Measurements from ENCODE around the gene IQCE. TPM values are rescaled to one million over a fixed set of nuclear protein-coding genes. Genes with fewer than 3 reads are reported as not detected.

The IQCE gene
- total and polyA plus RNA-seq, 9 donors, result 4.4 to 19.2 (median 13.3) TPM

GRCh38 chr7:2659556-2660358 lies 101.0 kb downstream of the IQCE start:
- no peaks in the 10 kb centered on the region for H3K27me3 ChIP-seq
- peaks cover 12% of the 10 kb centered on the region for H3K4me1 ChIP-seq (ENCODE audit: insufficient read depth)
- DNase-seq, result peak in 1 of 5 donors; percentile 18
- intact Hi-C loops (cut with DNase I), result no loop called here
- H3K9me3 ChIP-seq, result no peaks in the 10 kb centered on the region
- no peaks in the 10 kb centered on the region for H3K36me3 ChIP-seq
- no peak overlapping the region for H3K27ac ChIP-seq
- TF ChIP-seq POLR2A (IDR thresholded peaks at IDR 0.05) (no peak), EP300 (IDR thresholded peaks at IDR 0.05) (no peak)
- TF ChIP-seq, protein P1, sequence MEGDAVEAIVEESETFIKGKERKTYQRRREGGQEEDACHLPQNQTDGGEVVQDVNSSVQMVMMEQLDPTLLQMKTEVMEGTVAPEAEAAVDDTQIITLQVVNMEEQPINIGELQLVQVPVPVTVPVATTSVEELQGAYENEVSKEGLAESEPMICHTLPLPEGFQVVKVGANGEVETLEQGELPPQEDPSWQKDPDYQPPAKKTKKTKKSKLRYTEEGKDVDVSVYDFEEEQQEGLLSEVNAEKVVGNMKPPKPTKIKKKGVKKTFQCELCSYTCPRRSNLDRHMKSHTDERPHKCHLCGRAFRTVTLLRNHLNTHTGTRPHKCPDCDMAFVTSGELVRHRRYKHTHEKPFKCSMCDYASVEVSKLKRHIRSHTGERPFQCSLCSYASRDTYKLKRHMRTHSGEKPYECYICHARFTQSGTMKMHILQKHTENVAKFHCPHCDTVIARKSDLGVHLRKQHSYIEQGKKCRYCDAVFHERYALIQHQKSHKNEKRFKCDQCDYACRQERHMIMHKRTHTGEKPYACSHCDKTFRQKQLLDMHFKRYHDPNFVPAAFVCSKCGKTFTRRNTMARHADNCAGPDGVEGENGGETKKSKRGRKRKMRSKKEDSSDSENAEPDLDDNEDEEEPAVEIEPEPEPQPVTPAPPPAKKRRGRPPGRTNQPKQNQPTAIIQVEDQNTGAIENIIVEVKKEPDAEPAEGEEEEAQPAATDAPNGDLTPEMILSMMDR (IDR thresholded peaks at IDR 0.05), result no peak
- WGBS, 3 donors, result 89 to 91% (median 90%) methylated on average over 36 of the region's 36 CpGs
- H3K4me3 ChIP-seq, result no peak overlapping the region

DNA sequence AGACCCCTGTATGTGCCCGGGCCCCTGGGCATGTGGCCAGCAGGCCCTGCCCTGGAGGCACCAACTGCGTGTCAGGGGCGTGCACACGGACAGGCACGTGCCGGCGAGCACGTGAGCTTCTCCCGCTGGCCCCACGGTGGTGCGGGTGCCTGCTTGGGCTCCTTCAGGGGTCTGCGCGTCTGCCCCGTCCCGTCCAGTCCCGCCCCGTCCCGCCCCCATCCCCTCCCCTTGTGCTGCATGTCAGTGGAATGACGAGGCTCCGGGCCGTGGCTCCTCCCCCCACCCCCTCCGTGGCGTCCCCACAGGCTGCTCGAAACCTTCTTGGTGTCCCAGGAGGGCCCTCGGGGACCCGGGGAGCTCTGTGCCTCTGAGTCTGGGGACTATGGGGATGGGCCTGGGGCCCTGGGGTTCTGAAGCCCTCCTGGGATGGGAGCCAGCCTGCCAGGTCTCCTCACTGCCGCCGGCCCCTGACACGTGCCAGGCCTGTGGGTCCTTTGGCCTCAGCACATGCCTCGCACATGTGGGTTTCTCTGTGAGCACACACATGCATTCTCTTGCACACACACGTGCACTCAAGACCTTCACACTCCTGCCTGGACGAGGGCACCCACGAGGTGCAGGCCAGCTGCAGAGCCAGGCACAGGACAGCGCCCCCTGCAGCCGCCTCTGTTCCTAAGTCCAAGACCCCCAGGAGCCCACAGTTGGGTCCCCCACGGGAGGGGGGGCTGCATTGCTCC lies 101.7 kb downstream of the IQCE start:
- H3K9me3 ChIP-seq, result no peaks in the 10 kb centered on the region
- peaks cover 12% of the 10 kb centered on the region for H3K4me1 ChIP-seq (ENCODE audit: insufficient read depth)
- intact Hi-C loops (cut with DNase I), result no loop called here
- WGBS, 3 donors, result 81 to 87% (median 83%) methylated on average over 20 to 36 of the region's 36 CpGs
- no peaks in the 10 kb centered on the region for H3K36me3 ChIP-seq
- peak in 2 of 5 donors; percentile 31 to 59 for DNase-seq
- TF ChIP-seq, protein P1 (IDR thresholded peaks at IDR 0.05), result peak in 1 of 3 donors; percentile 12
- TF ChIP-seq POLR2A (IDR thresholded peaks at IDR 0.05), result no peak
- H3K27me3 ChIP-seq, result no peaks in the 10 kb centered on the region
- no peak overlapping the region for H3K4me3 ChIP-seq
- H3K27ac ChIP-seq, result no peak overlapping the region

GRCh38 chr7:2661096-2661449 lies 102.3 kb downstream of the IQCE start:
- intact Hi-C loops (cut with DNase I), result no loop called here
- H3K27ac ChIP-seq, result no peak overlapping the region
- H3K27me3 ChIP-seq, result no peaks in the 10 kb centered on the region
- H3K4me1 ChIP-seq (ENCODE audit: insufficient read depth), result peaks cover 12% of the 10 kb centered on the region
- H3K9me3 ChIP-seq, result no peaks in the 10 kb centered on the region
- H3K4me3 ChIP-seq, result no peak overlapping the region
- H3K36me3 ChIP-seq, result no peaks in the 10 kb centered on the region
- no peak for TF ChIP-seq POLR2A (IDR thresholded peaks at IDR 0.05)
- no peak for TF ChIP-seq EP300 (IDR thresholded peaks at IDR 0.05)
- TF ChIP-seq, protein P1 (IDR thresholded peaks at IDR 0.05), result no peak
- peak in 2 of 5 donors; percentile 34 to 52 for DNase-seq
- 88 to 95% (median 89%) methylated on average over 9 to 10 of the region's 10 CpGs for WGBS, 3 donors

GRCh38 chr7:2661602-2662272 lies 103.0 kb downstream of the IQCE start:
- no peak overlapping the region for H3K4me3 ChIP-seq
- H3K9me3 ChIP-seq, result no peaks in the 10 kb centered on the region
- no peaks in the 10 kb centered on the region for H3K27me3 ChIP-seq
- DNase-seq, result peak in 2 of 5 donors; percentile 39 to 54
- peak overlapping the region in 1 of 2 donors; percentile 82 for H3K27ac ChIP-seq
- peaks cover 12% of the 10 kb centered on the region for H3K4me1 ChIP-seq (ENCODE audit: insufficient read depth)
- 90 to 94% (median 94%) methylated on average over 43 of the region's 43 CpGs for WGBS, 3 donors
- TF ChIP-seq, protein P1 (IDR thresholded peaks at IDR 0.05), result no peak
- no peak for TF ChIP-seq EP300 (IDR thresholded peaks at IDR 0.05)
- no peak for TF ChIP-seq POLR2A (IDR thresholded peaks at IDR 0.05)
- H3K36me3 ChIP-seq, result no peaks in the 10 kb centered on the region
- intact Hi-C loops (cut with DNase I), result no loop called here

All from ovary (tissue), 9 donors.